ENCODE data around the gene DIAPH3. TPM values are rescaled to one million over a fixed set of nuclear protein-coding genes. Genes with fewer than 3 reads are reported as not detected.

DIAPH3 gene
- polyA plus RNA-seq, 1 of the 3 experiments (the other 2 are of a cell fraction): 5.4 TPM

DNA sequence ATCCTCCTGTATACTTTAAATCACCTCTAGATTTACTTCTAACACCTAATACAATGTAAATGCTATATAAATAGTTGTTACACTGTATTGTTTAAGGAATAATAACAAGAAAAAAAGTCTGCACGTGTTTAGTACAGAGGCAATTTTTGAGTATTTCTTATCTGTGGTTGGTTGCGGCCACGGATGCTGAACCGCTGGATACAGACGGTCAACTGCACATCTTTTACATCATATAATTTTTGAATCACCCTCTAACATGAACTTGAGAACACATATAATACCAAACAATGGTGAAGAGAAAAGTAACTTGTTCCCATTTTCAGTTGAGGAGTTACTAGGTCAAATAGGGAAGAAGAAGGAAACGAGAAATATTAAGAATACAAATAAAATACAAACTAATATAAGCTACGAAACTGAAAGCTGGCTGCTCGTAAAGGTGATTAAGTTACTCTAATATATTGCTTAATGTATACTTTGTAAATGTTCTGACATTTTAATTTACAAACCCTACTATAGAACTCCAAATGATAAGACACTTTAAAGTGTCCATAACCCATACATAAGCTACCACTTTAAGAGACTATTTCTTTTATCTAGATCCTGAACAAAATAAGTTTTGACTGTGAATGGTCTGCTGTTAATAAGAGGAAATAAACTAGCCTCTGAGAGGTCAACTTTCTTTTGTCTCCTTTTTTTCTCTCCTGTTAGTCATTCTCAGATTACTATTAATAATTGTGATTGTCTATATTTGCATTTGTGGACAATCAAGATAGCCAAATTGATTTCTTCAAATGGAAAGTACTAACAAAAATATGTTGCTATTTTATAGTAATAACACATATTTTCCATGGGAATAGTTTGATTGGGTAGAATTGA is 457.4 kb downstream of the DIAPH3 start:
- no peak for DNase-seq
- Histone ChIP-seq H3K9ac (no peak overlapping the region), H3K27me3 (ENCODE audit: insufficient read depth) (no peaks in the 10 kb centered on the region), H4K20me1 (ENCODE audit: insufficient read depth) (no peaks in the 10 kb centered on the region), H3K9me2 (no peaks in the 10 kb centered on the region), H3K4me2 (no peak overlapping the region), H3K27ac (ENCODE audit: low read depth in 2 of 2, low read length in 1 of 2) (no peak overlapping the region), H3K9me3 (no peaks in the 10 kb centered on the region), H3K36me3 (replicated peaks in 1 of 2; ENCODE audit: control insufficient read depth in 1 of 2, insufficient read depth in 2 of 2, low read length in 1 of 2) (no peaks in the 10 kb centered on the region), H3K4me3 (ENCODE audit: low read depth in 2 of 2, low read length in 1 of 2) (no peak overlapping the region), H3K4me1 (ENCODE audit: control insufficient read depth in 1 of 2, insufficient read depth in 2 of 2, low read depth in 1 of 2, low read length in 1 of 2) (peaks cover 0 to 4% of the 10 kb centered on the region in 2 experiments; a peak in 1 of 4 replicates), H3K79me2 (ENCODE audit: insufficient read depth) (no peaks in the 10 kb centered on the region), H3F3A (replicated peaks; ENCODE audit: insufficient read depth) (no peaks in the 10 kb centered on the region), H2AFZ (ENCODE audit: low read depth) (no peak overlapping the region)
- ChIA-PET POLR2A (no interaction called here), CTCF (interaction anchor here (1.1 kb wide), 1 partner anchor 15 kb away, joined by 3 read pairs; no protein-coding TSS in a partner anchor)
- TF ChIP-seq FOXJ3 (CRISPR knock-in tag; IDR thresholded peaks at IDR 0.05): no peak
- no peak for TF ChIP-seq EP300 (IDR thresholded peaks at IDR 0.05; ENCODE audit: borderline replicate concordance in 1 of 2, low read depth in 1 of 2, low read length in 1 of 2)
- TF ChIP-seq SMC3 (IDR thresholded peaks at IDR 0.05; ENCODE audit: low read depth, low read length): no peak
- no peak for TF ChIP-seq JUND (IDR thresholded peaks at IDR 0.05)
- TF ChIP-seq NFIC (IDR thresholded peaks at IDR 0.05; ENCODE audit: borderline replicate concordance): no peak
- TF ChIP-seq, protein P1, sequence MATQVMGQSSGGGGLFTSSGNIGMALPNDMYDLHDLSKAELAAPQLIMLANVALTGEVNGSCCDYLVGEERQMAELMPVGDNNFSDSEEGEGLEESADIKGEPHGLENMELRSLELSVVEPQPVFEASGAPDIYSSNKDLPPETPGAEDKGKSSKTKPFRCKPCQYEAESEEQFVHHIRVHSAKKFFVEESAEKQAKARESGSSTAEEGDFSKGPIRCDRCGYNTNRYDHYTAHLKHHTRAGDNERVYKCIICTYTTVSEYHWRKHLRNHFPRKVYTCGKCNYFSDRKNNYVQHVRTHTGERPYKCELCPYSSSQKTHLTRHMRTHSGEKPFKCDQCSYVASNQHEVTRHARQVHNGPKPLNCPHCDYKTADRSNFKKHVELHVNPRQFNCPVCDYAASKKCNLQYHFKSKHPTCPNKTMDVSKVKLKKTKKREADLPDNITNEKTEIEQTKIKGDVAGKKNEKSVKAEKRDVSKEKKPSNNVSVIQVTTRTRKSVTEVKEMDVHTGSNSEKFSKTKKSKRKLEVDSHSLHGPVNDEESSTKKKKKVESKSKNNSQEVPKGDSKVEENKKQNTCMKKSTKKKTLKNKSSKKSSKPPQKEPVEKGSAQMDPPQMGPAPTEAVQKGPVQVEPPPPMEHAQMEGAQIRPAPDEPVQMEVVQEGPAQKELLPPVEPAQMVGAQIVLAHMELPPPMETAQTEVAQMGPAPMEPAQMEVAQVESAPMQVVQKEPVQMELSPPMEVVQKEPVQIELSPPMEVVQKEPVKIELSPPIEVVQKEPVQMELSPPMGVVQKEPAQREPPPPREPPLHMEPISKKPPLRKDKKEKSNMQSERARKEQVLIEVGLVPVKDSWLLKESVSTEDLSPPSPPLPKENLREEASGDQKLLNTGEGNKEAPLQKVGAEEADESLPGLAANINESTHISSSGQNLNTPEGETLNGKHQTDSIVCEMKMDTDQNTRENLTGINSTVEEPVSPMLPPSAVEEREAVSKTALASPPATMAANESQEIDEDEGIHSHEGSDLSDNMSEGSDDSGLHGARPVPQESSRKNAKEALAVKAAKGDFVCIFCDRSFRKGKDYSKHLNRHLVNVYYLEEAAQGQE (IDR thresholded peaks at IDR 0.05; ENCODE audit: low read depth, low read length): no peak
- TF ChIP-seq GABPA (IDR thresholded peaks at IDR 0.05; ENCODE audit: low read depth): no peak
- no peak for TF ChIP-seq TCF12 (IDR thresholded peaks at IDR 0.05)
- TF ChIP-seq NRF1 (IDR thresholded peaks at IDR 0.05; ENCODE audit: low read depth, low read length): no peak
- no peak for TF ChIP-seq EZH2phosphoT487 (IDR thresholded peaks at IDR 0.05; ENCODE audit: borderline replicate concordance, low read depth)
- no peak for TF ChIP-seq YY1 (IDR thresholded peaks at IDR 0.05; ENCODE audit: low read depth)
- TF ChIP-seq FOXM1 (IDR thresholded peaks at IDR 0.05; ENCODE audit: low read depth): no peak
- no peak for TF ChIP-seq POLR2AphosphoS5 (IDR thresholded peaks at IDR 0.05; ENCODE audit: low read depth, low read length)
- TF ChIP-seq TAF1 (IDR thresholded peaks at IDR 0.05; ENCODE audit: borderline replicate concordance, low read depth, low read length): no peak
- TF ChIP-seq RAD21 (IDR thresholded peaks at IDR 0.05; ENCODE audit: low read length): no peak
- no peak for TF ChIP-seq SIN3A (IDR thresholded peaks at IDR 0.05; ENCODE audit: borderline replicate concordance, low read depth, low read length)
- TF ChIP-seq, protein P2, sequence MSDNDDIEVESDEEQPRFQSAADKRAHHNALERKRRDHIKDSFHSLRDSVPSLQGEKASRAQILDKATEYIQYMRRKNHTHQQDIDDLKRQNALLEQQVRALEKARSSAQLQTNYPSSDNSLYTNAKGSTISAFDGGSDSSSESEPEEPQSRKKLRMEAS (IDR thresholded peaks at IDR 0.05; ENCODE audit: low read depth): no peak
- no peak for TF ChIP-seq RCOR1 (IDR thresholded peaks at IDR 0.05; ENCODE audit: low read length)
- 97% methylated on average over 8 of the region's 8 CpGs for WGBS (ENCODE audit: low lambda C conversion rate)

Measured in SK-N-SH (cell line).